ENCODE data around the gene C11orf68. TPM values are rescaled to one million over a fixed set of nuclear protein-coding genes. Genes with fewer than 3 reads are reported as not detected.

Gene C11orf68
- total and polyA plus RNA-seq, 3 experiments from 2014 or later, result 18.7 to 70.3 (median 21.4) TPM

GRCh38 chr11:65898656-65899355, 20.1 kb downstream of the C11orf68 start:
- ChIA-PET POLR2A (interaction anchor here (1.1 to 3.7 kb wide), 4 partner anchors 8 to 39 kb away, joined by 3 to 32 read pairs (median 4); partner anchors contain the start of gene CCDC85B), CTCF (interaction anchor here (0.7 to 21.9 kb wide), 4 partner anchors 9 to 30 kb away, joined by 3 to 560 read pairs (median 46); partner anchors contain the start of genes CCDC85B, CFL1, CTSW and EFEMP2)
- no peaks in the 10 kb centered on the region for H3K9me3 Mint-ChIP-seq
- Histone ChIP-seq H3K36me3 (ENCODE audit: insufficient read depth, low read length) (no peaks in the 10 kb centered on the region), H3K4me3 (ENCODE audit: low read length) (peak overlapping the region; percentile 50), H3K4me1 (ENCODE audit: insufficient read depth, low read length) (peaks cover 30% of the 10 kb centered on the region), H3K27ac (ENCODE audit: low read depth, low read length) (peak overlapping the region; percentile 62), H3K27me3 (ENCODE audit: insufficient read depth, low read length, poor library complexity, severe bottlenecking) (peaks cover 6% of the 10 kb centered on the region), H3K9me3 (ENCODE audit: low read length) (no peaks in the 10 kb centered on the region)
- H3K27me3 Mint-ChIP-seq, result no peaks in the 10 kb centered on the region
- H3K36me3 Mint-ChIP-seq, result no peaks in the 10 kb centered on the region
- peak overlapping the region in 5 of 8 donors; percentile 32 to 90 (median 74) for H3K27ac Mint-ChIP-seq
- H3K4me3 Mint-ChIP-seq, result peak overlapping the region in 6 of 7 donors; percentile 57 to 82 (median 73)
- no peak for DNase-seq
- H3K4me1 Mint-ChIP-seq, result peaks cover 16 to 20% (median 20%) of the 10 kb centered on the region in 3 donors

DNA sequence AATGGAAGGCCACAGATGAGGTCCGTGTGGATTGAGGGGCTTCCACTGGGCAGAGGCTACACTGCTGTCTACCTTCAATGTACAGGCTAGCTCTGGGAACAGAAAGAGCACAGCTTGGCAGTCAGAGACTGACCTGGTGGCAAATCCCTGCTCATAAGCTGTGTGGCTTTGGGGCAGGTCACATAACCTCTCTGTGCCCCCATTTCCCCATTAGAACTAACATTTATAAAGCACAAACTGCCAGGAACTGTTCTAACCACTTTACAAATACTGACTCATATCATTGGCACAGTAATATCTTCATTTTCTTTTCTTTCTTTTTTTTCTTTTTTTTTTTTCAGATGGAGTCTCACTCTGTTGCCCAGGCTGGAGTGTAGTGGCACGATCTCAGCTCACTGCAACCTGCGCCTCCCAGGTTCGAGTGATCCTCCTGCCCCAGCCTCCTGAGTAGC, 21.8 kb downstream of the C11orf68 start:
- Histone ChIP-seq H3K27ac (ENCODE audit: low read depth, low read length) (no peak overlapping the region), H3K36me3 (ENCODE audit: insufficient read depth, low read length) (no peaks in the 10 kb centered on the region), H3K27me3 (ENCODE audit: insufficient read depth, low read length, poor library complexity, severe bottlenecking) (peaks cover 6% of the 10 kb centered on the region), H3K9me3 (ENCODE audit: low read length) (no peaks in the 10 kb centered on the region), H3K4me3 (ENCODE audit: low read length) (no peak overlapping the region), H3K4me1 (ENCODE audit: insufficient read depth, low read length) (peaks cover 48% of the 10 kb centered on the region)
- H3K4me3 Mint-ChIP-seq, result no peak overlapping the region
- DNase-seq, result no peak
- H3K4me1 Mint-ChIP-seq, result peaks cover 33 to 38% (median 36%) of the 10 kb centered on the region in 3 donors
- no peaks in the 10 kb centered on the region for H3K36me3 Mint-ChIP-seq
- ChIA-PET POLR2A (no interaction called here), CTCF (interaction anchor here (0.7 to 21.9 kb wide), 4 partner anchors 8 to 71 kb away, joined by 3 to 560 read pairs (median 46); partner anchors contain the start of genes CCDC85B, CFL1, CTSW and EFEMP2)
- H3K27me3 Mint-ChIP-seq, result no peaks in the 10 kb centered on the region
- H3K9me3 Mint-ChIP-seq, result no peaks in the 10 kb centered on the region
- H3K27ac Mint-ChIP-seq, result peak overlapping the region in 2 of 8 donors; percentile 29 to 76

- Mint-ChIP-seq H3K4me3 (peak overlapping the region in 3 of 7 donors; percentile 2 to 51 (median 27)), H3K9me3 (no peaks in the 10 kb centered on the region), H3K27ac (peak overlapping the region in 7 of 8 donors; percentile 26 to 92 (median 63)), H3K4me1 (peaks cover 36 to 44% (median 39%) of the 10 kb centered on the region in 3 donors), H3K36me3 (no peaks in the 10 kb centered on the region), H3K27me3 (no peaks in the 10 kb centered on the region)
- DNase-seq, result no peak
- Histone ChIP-seq H3K27ac (ENCODE audit: low read depth, low read length) (no peak overlapping the region), H3K9me3 (ENCODE audit: low read length) (no peaks in the 10 kb centered on the region), H3K27me3 (ENCODE audit: insufficient read depth, low read length, poor library complexity, severe bottlenecking) (peaks cover 6% of the 10 kb centered on the region), H3K4me3 (ENCODE audit: low read length) (no peak overlapping the region), H3K36me3 (ENCODE audit: insufficient read depth, low read length) (no peaks in the 10 kb centered on the region), H3K4me1 (ENCODE audit: insufficient read depth, low read length) (peaks cover 54% of the 10 kb centered on the region)
- ChIA-PET POLR2A (interaction anchor here (0.8 kb wide), 1 partner anchor 22 kb away, joined by 3 read pairs; the partner anchor contains the start of gene C11orf68), CTCF (interaction anchor here (2.7 to 21.9 kb wide), 4 partner anchors 7 to 28 kb away, joined by 13 to 560 read pairs (median 50); partner anchors contain the start of genes CCDC85B, CFL1, CTSW and EFEMP2)
These were observed 22.5 kb downstream of the C11orf68 start for GRCh38 chr11:65896034-65896999.

DNA sequence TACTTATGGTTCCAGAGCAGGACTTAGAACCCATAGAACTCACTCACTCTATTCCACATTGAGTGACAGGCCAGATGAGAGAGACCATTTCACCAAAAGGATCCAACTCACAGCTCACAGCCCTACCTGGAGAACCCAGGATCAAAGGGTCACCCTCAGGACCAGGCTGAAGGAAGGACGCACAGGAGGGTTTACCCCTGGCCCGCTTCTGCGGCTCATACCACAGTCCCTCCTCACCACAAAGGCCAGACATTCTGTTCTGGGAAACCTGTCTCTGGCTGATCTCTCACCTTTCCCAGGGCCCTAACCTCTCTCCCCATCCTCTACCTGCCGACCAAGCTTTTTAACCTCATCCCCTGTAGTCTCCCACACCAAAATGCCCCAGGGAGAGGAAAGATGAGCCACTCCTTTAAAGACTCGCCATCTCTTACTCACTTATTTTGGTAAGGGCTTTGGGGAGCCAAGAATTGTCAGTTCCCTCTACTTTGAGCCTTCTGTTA, 23.3 kb downstream of the C11orf68 start:
- CTCF ChIA-PET, result interaction anchor here (3.8 to 21.9 kb wide), 2 partner anchors 11 to 27 kb away, joined by 22 to 560 read pairs; partner anchors contain the start of genes CFL1, CTSW, EFEMP2 and MUS81
- Histone ChIP-seq H3K4me3 (ENCODE audit: low read length) (no peak overlapping the region), H3K27ac (ENCODE audit: low read depth, low read length) (no peak overlapping the region), H3K4me1 (ENCODE audit: insufficient read depth, low read length) (peaks cover 47% of the 10 kb centered on the region), H3K9me3 (ENCODE audit: low read length) (no peaks in the 10 kb centered on the region), H3K27me3 (ENCODE audit: insufficient read depth, low read length, poor library complexity, severe bottlenecking) (peaks cover 6% of the 10 kb centered on the region), H3K36me3 (ENCODE audit: insufficient read depth, low read length) (no peaks in the 10 kb centered on the region)
- peak overlapping the region in 4 of 7 donors; percentile 29 to 72 (median 34) for H3K4me3 Mint-ChIP-seq
- no peaks in the 10 kb centered on the region for H3K36me3 Mint-ChIP-seq
- H3K4me1 Mint-ChIP-seq, result peaks cover 34 to 41% (median 34%) of the 10 kb centered on the region in 3 donors
- DNase-seq, result no peak
- peak overlapping the region in 7 of 8 donors; percentile 28 to 91 (median 70) for H3K27ac Mint-ChIP-seq
- no peaks in the 10 kb centered on the region for H3K27me3 Mint-ChIP-seq
- POLR2A ChIA-PET, result interaction anchor here (0.5 to 0.8 kb wide), 2 partner anchors 23 to 1116 kb away, joined by 3 read pairs; partner anchors contain the start of gene C11orf68
- no peaks in the 10 kb centered on the region for H3K9me3 Mint-ChIP-seq

DNA sequence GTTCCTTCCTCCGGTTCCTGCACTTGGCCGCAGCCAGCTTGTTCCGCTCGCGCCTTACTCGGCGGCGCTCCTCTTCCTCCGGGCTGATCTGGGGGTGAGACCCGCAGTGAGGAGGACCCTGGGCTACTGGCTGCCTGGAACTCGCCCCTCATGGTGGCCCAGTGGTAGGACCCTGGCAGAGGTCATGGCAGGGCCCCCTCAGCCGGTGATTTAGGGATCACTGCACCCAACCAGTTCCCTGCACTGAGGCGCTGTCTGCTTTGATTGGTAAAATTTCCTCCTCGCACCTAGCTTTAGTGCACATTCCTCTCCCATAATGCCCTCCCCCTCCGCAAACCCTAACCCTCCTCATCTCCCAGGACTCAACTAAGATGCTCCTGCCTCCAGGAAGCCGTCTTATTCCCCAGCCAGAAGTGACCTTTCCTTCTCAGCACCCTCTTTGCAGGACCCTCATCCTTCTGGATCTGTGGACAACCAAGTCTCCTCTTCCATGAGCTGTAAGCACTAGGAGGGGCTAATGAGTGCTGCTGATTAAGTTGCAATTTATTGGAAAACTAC, 24.7 kb downstream of the C11orf68 start:
- ChIA-PET CTCF (interaction anchor here (3.8 to 21.9 kb wide), 2 partner anchors 9 to 25 kb away, joined by 22 to 560 read pairs; partner anchors contain the start of genes CFL1, CTSW, EFEMP2 and MUS81), POLR2A (interaction anchor here (0.5 to 3.0 kb wide), 2 partner anchors 24 to 51 kb away, joined by 4 to 11 read pairs; partner anchors contain the start of gene C11orf68)
- Histone ChIP-seq H3K9me3 (ENCODE audit: low read length) (no peaks in the 10 kb centered on the region), H3K36me3 (ENCODE audit: insufficient read depth, low read length) (no peaks in the 10 kb centered on the region), H3K27ac (ENCODE audit: low read depth, low read length) (peak overlapping the region; percentile 35), H3K27me3 (ENCODE audit: insufficient read depth, low read length, poor library complexity, severe bottlenecking) (peaks cover 6% of the 10 kb centered on the region), H3K4me3 (ENCODE audit: low read length) (peak overlapping the region; percentile 53), H3K4me1 (ENCODE audit: insufficient read depth, low read length) (peaks cover 49% of the 10 kb centered on the region)
- H3K9me3 Mint-ChIP-seq, result no peaks in the 10 kb centered on the region
- H3K4me1 Mint-ChIP-seq, result peaks cover 46 to 48% (median 46%) of the 10 kb centered on the region in 3 donors
- DNase-seq, result peak in 2 of 5 donors; percentile 40
- H3K4me3 Mint-ChIP-seq, result peak overlapping the region; percentile 78 to 92 (median 83)
- peak overlapping the region; percentile 84 to 99 (median 92) for H3K27ac Mint-ChIP-seq
- no peaks in the 10 kb centered on the region for H3K27me3 Mint-ChIP-seq
- H3K36me3 Mint-ChIP-seq, result no peaks in the 10 kb centered on the region

DNA sequence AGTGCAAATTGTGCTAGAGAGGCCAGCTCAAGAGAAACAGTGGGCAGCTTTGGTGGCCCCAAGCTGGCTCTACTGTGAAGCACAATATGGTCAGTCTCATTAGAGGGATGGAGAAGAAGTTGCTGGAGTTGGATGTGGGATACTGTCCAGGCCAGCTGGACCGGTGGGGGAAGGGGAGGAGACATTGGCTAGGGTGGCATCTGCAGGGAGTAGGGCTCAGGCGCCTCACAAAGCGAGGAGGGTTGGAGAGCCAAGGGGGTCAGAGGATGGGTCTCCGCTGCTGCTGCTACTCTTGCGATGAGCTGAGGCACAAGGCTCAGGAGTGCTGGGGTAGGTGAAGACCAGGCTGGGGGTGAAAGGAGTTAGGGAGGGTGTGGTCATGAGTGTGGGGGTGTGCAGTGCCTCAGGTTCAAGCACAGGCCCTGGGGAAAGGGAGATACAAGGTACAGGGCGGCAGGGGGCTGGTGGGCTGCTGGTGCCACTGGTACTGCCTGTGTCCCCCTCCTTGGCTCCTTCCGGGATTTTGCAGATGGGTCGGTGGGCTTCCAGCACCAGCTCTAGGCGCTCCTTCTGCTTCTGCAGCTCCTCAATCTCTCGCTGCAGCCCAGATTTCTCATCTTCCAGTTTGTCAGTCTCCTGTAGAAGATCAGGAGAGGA, 26.1 kb downstream of the C11orf68 start:
- no peaks in the 10 kb centered on the region for H3K27me3 Mint-ChIP-seq
- peak overlapping the region; percentile 74 for H3K4me3 ChIP-seq (ENCODE audit: low read length)
- peaks cover 54 to 58% (median 56%) of the 10 kb centered on the region in 3 donors for H3K4me1 Mint-ChIP-seq
- H3K4me3 Mint-ChIP-seq, result peak overlapping the region; percentile 78 to 92 (median 89)
- ChIA-PET CTCF (interaction anchor here (0.7 to 21.9 kb wide), 7 partner anchors 7 to 76 kb away, joined by 3 to 560 read pairs (median 22); partner anchors contain the start of genes C11orf68, CFL1, CTSW and EFEMP2), POLR2A (interaction anchor here (3.0 to 6.0 kb wide), 2 partner anchors 25 to 34 kb away, joined by 11 to 140 read pairs; partner anchors contain the start of genes C11orf68, CFL1 and MUS81)
- H3K27ac Mint-ChIP-seq, result peak overlapping the region; percentile 85 to 99 (median 93)
- no peak for DNase-seq
- H3K27ac ChIP-seq (ENCODE audit: low read depth, low read length), result peak overlapping the region; percentile 87
- H3K36me3 Mint-ChIP-seq, result peaks cover 0 to 4% (median 0%) of the 10 kb centered on the region in 3 donors
- H3K36me3 ChIP-seq (ENCODE audit: insufficient read depth, low read length), result no peaks in the 10 kb centered on the region
- no peaks in the 10 kb centered on the region for H3K27me3 ChIP-seq (ENCODE audit: insufficient read depth, low read length, poor library complexity, severe bottlenecking)
- peaks cover 50% of the 10 kb centered on the region for H3K4me1 ChIP-seq (ENCODE audit: insufficient read depth, low read length)
- H3K9me3 ChIP-seq (ENCODE audit: low read length), result no peaks in the 10 kb centered on the region
- H3K9me3 Mint-ChIP-seq, result no peaks in the 10 kb centered on the region
